ENCODE data around the gene SHISA5.

DNA sequence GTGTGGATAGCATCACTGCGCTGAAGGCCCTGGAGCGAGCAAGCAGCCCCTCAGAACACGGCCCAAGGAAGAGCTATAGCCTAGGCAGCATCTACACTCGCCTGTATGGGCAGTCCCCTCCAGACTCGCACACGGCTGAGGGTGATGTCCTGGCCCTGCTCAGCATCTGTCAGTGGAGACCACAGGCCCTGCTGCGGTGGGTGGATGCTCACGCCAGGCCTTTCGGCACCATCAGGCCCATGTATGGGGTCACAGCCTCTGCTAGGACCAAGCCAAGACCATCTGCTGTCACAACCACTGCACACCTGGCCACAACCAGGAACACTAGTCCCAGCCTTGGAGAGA lies 36.9 kb downstream of the SHISA5 start:
- TF ChIP-seq, protein P1, sequence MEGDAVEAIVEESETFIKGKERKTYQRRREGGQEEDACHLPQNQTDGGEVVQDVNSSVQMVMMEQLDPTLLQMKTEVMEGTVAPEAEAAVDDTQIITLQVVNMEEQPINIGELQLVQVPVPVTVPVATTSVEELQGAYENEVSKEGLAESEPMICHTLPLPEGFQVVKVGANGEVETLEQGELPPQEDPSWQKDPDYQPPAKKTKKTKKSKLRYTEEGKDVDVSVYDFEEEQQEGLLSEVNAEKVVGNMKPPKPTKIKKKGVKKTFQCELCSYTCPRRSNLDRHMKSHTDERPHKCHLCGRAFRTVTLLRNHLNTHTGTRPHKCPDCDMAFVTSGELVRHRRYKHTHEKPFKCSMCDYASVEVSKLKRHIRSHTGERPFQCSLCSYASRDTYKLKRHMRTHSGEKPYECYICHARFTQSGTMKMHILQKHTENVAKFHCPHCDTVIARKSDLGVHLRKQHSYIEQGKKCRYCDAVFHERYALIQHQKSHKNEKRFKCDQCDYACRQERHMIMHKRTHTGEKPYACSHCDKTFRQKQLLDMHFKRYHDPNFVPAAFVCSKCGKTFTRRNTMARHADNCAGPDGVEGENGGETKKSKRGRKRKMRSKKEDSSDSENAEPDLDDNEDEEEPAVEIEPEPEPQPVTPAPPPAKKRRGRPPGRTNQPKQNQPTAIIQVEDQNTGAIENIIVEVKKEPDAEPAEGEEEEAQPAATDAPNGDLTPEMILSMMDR (IDR thresholded peaks at IDR 0.05): no peak
- TF ChIP-seq POLR2AphosphoS5 (IDR thresholded peaks at IDR 0.05) (no peak), POLR2A (IDR thresholded peaks at IDR 0.05) (no peak), EP300 (IDR thresholded peaks at IDR 0.05) (no peak)
